LoVo (cell line): ENCODE results near the gene SEM1.
"Not testable (repeated sequence)": the region's sequence is repeated elsewhere in the genome, so short reads cannot be mapped to it uniquely, and the experiment has no call there.

Source experiments
- DNase-seq: peaks from one replicate; pipeline ENCODE4 v3.0.0-alpha.2; 2016; ENCODE audit warnings: low spot score

Gene SEM1

GRCh38 chr7:96700516-96700915 lies 9.1 kb downstream of the SEM1 start:
- DNase-seq, result no peak

- no peak for DNase-seq
Measured at GRCh38 chr7:96699219-96699871, 10.3 kb downstream of the SEM1 start.

- DNase-seq, result not testable (repeated sequence)
Measured at GRCh38 chr7:96698449-96698848, 11.2 kb downstream of the SEM1 start.

- DNase-seq, result no peak
Measured at GRCh38 chr7:96697822-96698221, 11.8 kb downstream of the SEM1 start.

GRCh38 chr7:96695581-96695980 lies 14.1 kb downstream of the SEM1 start:
- DNase-seq, result no peak

- no peak for DNase-seq
Measured at GRCh38 chr7:96694082-96694481, 15.6 kb downstream of the SEM1 start.

GRCh38 chr7:96691702-96692101 lies 17.9 kb downstream of the SEM1 start:
- no peak for DNase-seq

- no peak for DNase-seq
Measured at GRCh38 chr7:96689414-96689813, 20.2 kb downstream of the SEM1 start.

- DNase-seq, result no peak
Measured at GRCh38 chr7:96686305-96686704, 23.3 kb downstream of the SEM1 start.

- DNase-seq, result no peak
Measured at GRCh38 chr7:96685755-96686154, 23.9 kb downstream of the SEM1 start.

GRCh38 chr7:96685353-96685752 lies 24.3 kb downstream of the SEM1 start:
- DNase-seq, result no peak

- DNase-seq, result no peak
Measured at GRCh38 chr7:96679886-96680285, 29.8 kb downstream of the SEM1 start.

- DNase-seq, result no peak
Measured at GRCh38 chr7:96676919-96677318, 32.7 kb downstream of the SEM1 start.

- DNase-seq, result no peak
Measured at GRCh38 chr7:96675548-96675947, 34.1 kb downstream of the SEM1 start.

GRCh38 chr7:96674565-96674964 lies 35.1 kb downstream of the SEM1 start:
- DNase-seq, result no peak

GRCh38 chr7:96671854-96672253 lies 37.8 kb downstream of the SEM1 start:
- DNase-seq, result no peak

GRCh38 chr7:96670338-96671289 lies 39.0 kb downstream of the SEM1 start:
- no peak for DNase-seq

- DNase-seq, result no peak
Measured at GRCh38 chr7:96669812-96670211, 39.8 kb downstream of the SEM1 start.

GRCh38 chr7:96667026-96667425 lies 42.6 kb downstream of the SEM1 start:
- no peak for DNase-seq

GRCh38 chr7:96665689-96666088 lies 44.0 kb downstream of the SEM1 start:
- DNase-seq, result no peak

- no peak for DNase-seq
Measured at GRCh38 chr7:96664793-96665192, 44.9 kb downstream of the SEM1 start.

GRCh38 chr7:96663871-96664445 lies 45.7 kb downstream of the SEM1 start:
- no peak for DNase-seq

GRCh38 chr7:96663457-96663856 lies 46.2 kb downstream of the SEM1 start:
- no peak for DNase-seq
